ENCODE measurements around the gene PARL.

GRCh38 chr3:183807209-183807728 lies 77.4 kb downstream of the PARL start:
- TF ChIP-seq, protein P1, sequence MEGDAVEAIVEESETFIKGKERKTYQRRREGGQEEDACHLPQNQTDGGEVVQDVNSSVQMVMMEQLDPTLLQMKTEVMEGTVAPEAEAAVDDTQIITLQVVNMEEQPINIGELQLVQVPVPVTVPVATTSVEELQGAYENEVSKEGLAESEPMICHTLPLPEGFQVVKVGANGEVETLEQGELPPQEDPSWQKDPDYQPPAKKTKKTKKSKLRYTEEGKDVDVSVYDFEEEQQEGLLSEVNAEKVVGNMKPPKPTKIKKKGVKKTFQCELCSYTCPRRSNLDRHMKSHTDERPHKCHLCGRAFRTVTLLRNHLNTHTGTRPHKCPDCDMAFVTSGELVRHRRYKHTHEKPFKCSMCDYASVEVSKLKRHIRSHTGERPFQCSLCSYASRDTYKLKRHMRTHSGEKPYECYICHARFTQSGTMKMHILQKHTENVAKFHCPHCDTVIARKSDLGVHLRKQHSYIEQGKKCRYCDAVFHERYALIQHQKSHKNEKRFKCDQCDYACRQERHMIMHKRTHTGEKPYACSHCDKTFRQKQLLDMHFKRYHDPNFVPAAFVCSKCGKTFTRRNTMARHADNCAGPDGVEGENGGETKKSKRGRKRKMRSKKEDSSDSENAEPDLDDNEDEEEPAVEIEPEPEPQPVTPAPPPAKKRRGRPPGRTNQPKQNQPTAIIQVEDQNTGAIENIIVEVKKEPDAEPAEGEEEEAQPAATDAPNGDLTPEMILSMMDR (IDR thresholded peaks at IDR 0.05; ENCODE audit: low read depth, low read length), result no peak
- no peak for TF ChIP-seq EZH2phosphoT487 (IDR thresholded peaks at IDR 0.05; ENCODE audit: low read depth)

Measured in OCI-LY3 (cell line).